Kidney capillary endothelial cell (primary cell): ENCODE results near the gene MEGF11.

Source experiments
- DNase-seq: peaks from one replicate; pipeline ENCODE4 v3.0.0-alpha.2; 2018; ENCODE audit warnings: low spot score

MEGF11 gene

GRCh38 chr15:66065325-66065724, 188.2 kb downstream of the MEGF11 start:
- no peak for DNase-seq

- no peak for DNase-seq
These were observed 190.4 kb downstream of the MEGF11 start for GRCh38 chr15:66063147-66063546.

DNA sequence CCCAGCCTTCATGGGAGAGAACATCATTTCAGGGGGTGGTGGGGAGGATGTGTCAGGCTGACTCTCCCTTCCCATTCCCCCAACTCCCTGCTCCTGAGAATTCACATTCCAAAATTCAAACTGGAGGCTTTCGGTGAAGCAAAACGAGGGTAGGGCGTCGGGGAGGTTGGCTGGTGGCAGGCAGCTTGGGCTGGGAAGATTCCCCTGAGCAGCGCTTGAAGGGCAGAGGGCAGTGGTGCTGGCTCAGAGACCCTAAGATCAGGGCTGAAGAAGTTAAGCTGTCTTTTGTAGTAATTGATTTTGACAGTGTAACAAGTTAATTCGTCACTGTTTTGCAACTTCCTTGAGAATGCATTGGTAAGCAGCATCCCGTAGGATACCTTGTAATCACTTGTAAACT, 196.5 kb downstream of the MEGF11 start:
- DNase-seq = no peak

GRCh38 chr15:66053991-66054390, 199.6 kb downstream of the MEGF11 start:
- DNase-seq = no peak

- no peak for DNase-seq
These were observed 201.7 kb downstream of the MEGF11 start for GRCh38 chr15:66051833-66052232.

GRCh38 chr15:66050264-66050663, 203.3 kb downstream of the MEGF11 start:
- no peak for DNase-seq

- DNase-seq = no peak
These were observed 204.2 kb downstream of the MEGF11 start for GRCh38 chr15:66049353-66049752.

- DNase-seq = no peak
These were observed 206.1 kb downstream of the MEGF11 start for GRCh38 chr15:66047321-66048024.

DNA sequence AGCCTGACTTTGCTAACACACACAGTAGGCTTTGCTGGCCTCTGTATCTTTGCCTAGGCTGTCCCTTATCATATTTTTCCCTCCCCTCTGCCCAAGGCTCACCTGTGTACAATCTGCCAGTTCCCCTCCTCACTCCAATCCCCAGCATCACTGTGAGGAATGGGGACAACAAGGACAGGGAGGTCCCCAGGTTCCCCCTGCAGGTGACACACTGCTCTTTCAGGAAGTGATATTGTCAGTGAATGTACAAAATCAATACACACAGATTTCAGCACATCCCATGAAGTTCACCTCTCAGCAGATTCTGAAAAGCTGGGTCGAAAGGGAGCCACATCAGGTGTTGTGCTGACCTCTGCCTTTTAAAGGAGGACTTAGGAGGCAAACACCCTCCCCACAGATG, 206.8 kb downstream of the MEGF11 start:
- DNase-seq = no peak

GRCh38 chr15:66046326-66046725, 207.2 kb downstream of the MEGF11 start:
- no peak for DNase-seq

- no peak for DNase-seq
These were observed 208.0 kb downstream of the MEGF11 start for GRCh38 chr15:66045542-66045941.

GRCh38 chr15:66044837-66045236, 208.7 kb downstream of the MEGF11 start:
- no peak for DNase-seq

DNA sequence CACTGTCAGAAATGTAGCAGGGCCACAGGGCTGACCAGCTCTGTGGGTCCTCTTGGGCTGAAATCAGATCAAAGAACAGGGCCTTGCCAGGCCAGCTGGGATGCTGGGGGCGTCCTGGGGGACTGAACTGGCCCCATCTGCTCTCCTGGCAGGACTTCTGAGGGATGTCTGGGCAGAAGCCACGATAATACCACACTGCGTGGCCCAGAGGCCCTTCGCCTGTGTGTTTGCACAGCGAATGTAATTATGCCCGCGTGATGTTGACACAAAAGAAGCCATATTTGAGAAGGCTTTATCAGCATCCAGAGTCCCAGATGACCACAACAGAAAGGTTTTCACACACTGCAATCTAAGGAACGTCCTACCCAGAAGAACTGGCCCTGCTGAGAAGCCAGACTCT, 210.3 kb downstream of the MEGF11 start:
- DNase-seq = no peak

DNA sequence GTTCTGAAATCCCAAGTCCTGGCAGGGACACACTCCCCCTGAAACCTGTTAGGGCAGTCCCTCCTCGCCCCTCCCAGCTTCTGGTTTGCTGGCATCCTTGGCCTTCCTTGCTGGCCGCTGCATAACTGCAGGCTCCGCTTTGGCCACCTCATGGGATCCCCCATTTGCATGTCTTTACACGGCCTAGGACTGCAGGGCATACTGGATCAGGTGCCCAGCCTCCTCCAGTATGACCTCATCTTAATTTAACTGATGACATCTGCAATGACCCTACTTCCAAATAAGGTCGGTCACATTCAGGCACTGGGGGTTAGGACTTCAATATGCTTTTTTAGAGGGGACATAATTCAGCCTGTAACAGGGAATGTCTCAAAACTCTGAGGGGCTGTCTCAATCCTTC, 210.9 kb downstream of the MEGF11 start:
- no peak for DNase-seq

DNA sequence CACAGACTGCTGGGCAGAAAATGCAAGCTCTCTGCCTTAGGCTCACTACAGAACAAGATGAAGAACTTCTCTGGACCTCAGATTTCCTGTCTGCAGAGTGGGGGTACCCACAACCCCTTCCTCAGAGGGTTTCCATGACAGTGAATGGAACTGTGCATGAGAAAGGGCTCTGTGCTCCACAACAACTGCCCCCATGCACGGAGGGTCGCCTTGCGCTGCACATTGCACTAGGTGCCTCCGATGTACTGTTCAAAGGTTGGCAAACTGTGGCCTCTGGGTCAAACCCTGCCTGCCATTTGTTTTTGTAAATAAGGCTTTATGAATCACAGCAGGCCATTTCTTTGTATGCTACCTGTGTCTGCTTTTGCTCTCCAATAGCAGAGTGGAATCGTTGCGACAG, 212.3 kb downstream of the MEGF11 start:
- DNase-seq = no peak

- no peak for DNase-seq
These were observed 213.2 kb downstream of the MEGF11 start for GRCh38 chr15:66040211-66040892.

- no peak for DNase-seq
These were observed 214.3 kb downstream of the MEGF11 start for GRCh38 chr15:66039117-66039871.

DNA sequence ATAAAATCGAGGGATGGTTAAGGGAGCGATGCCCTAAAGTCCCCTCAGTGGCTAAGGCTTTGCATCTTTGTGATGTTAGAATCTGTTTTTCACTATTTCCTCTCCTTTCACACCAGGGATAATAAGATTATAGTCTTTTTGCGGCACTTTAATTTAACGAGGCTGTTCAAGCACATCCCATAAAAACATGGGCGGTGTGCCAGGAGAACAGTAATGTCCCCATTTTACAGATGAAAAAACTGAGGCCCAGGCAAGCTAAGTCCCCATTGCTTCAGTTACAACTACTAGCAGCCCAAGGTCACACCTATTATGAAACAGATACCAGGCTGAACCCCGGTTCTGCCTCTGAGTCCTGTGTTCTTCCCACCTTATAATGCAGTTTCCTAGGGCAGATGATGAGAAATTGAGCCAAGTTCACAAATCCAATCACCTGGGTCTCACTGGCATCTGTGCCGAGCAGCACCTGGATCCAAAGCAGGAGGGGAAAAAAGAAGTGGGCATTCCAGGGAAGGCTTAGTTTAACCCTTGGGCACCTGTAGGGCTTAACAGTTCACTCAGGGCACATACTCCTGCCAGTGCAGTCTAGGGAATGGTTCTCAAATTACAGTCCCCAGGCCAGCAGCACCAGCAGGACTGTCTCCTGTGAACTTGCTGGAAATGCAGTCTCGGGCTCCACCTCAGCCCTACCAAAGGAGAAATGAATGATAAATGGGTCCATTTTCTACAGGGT, 215.0 kb downstream of the MEGF11 start:
- DNase-seq = no peak

- no peak for DNase-seq
These were observed 216.7 kb downstream of the MEGF11 start for GRCh38 chr15:66036859-66037258.

DNA sequence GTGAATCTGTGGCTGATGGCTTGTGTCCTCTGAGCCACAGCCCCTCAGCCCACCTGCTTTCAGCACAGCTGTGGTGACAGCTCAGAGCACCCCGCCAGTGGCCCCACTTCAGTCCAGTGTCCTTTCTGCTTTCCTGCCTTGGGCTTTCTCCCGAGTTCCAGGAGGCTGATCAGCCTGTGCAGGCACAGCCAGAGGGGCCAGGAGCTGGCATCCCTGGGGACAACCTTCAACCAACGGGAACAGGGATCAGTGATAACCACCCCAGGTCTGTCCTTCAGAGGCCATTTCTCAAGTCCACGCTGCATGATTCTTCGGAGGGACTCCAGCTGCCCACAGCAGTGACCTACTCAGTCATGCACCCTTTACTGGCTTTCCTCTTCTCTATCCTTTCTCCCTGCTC, 217.6 kb downstream of the MEGF11 start:
- no peak for DNase-seq

DNA sequence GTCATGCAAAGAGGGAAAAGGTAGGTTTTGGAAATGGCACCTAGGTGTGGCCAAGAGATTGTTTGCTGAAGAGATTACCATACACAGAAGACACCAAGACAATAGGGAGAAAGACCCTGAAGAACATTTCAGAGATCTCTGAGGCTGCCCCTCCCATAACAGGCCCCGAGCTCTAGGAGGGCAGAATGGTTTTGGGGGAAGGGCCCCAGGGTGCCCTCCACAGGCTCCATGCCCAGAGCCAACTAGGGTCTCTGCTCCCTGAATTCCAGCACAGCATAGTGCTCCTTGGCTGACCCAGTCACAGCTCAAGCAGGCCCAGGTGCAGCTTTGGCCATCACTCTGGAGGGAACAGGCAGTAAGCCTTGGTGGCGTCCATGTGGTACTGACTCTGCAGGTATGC, 220.4 kb downstream of the MEGF11 start:
- no peak for DNase-seq

- DNase-seq = no peak
These were observed 221.5 kb downstream of the MEGF11 start for GRCh38 chr15:66032006-66032405.

DNA sequence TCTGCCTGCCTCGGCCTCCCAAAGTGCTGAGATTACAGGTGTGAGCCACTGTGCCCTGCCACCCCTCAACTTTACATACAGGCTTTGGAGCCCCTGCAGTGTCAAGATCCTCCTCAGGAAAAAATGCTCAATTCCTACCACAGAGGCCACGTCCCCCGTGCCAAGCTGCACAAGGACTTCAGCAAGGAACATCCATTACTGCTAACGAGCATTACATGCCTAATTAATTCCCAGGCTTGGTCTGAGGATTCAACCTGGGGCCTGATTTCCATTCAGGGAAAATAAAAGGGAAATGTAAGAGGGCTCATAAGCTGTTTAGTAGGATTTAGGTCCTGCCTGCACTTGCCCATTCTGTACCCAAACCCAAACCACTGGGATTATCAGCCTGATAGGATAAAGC, 222.9 kb downstream of the MEGF11 start:
- DNase-seq = no peak
